Activated CD8-positive, alpha-beta T cell treated with anti-CD3 and anti-CD28 coated beads for 36 hours (primary cell): ENCODE results near the gene CCR5AS.

Experiments
- ATAC-seq: fragments of 200-7000 bp; cut with Tn5 transposase; one replicate; pipeline ENCODE4 v1.10.0; 2021; ENCODE audit warnings: mild to moderate bottlenecking, moderate library complexity
- CTCF ChIA-PET: fragments of 350-600 bp; sonication (Branson Sonifier 250); formaldehyde crosslinking; loops from one replicate; lab custom pipeline; 2021; ENCODE audit warnings: antibody characterized with exemption; lab: Charles Lee
- POLR2A ChIA-PET: fragments of 350-600 bp; sonication (Branson Sonifier 250); formaldehyde crosslinking; loops from one replicate; lab custom pipeline; 2021; ENCODE audit warnings: antibody characterized with exemption; lab: Charles Lee
- DNase-seq: peaks from one replicate; pipeline ENCODE4 v3.0.0-alpha.2; 2020
- H3K27ac Mint-ChIP-seq: one replicate; pipeline ENCODE4 v1.8.0; 2021; ENCODE audit warnings: mild to moderate bottlenecking, mixed read lengths
- H3K27me3 Mint-ChIP-seq: one replicate; pipeline ENCODE4 v1.8.0; 2021; ENCODE audit warnings: mixed read lengths
- H3K36me3 Mint-ChIP-seq: one replicate; pipeline ENCODE4 v1.8.0; 2021; ENCODE audit warnings: low read depth, mixed read lengths
- H3K4me1 Mint-ChIP-seq: one replicate; pipeline ENCODE4 v1.8.0; 2021; ENCODE audit warnings: low read depth, mixed read lengths
- H3K4me3 Mint-ChIP-seq: one replicate; pipeline ENCODE4 v1.8.0; 2021; ENCODE audit warnings: mild to moderate bottlenecking, moderate library complexity, mixed read lengths
- H3K9me3 Mint-ChIP-seq: one replicate; pipeline ENCODE4 v1.8.0; 2021; ENCODE audit warnings: mixed read lengths
- CTCF ChIP-seq: fragments of 200-600 bp; IDR thresholded peaks from one replicate; pipeline ENCODE4 v1.8.0; 2022; ENCODE audit warnings: antibody characterized with exemption, mild to moderate bottlenecking
- intact Hi-C: fragments of 100-400 bp; cut with micrococcal nuclease; formaldehyde crosslinking; loops from one replicate; pipeline ENCODE4 v1.10.0; 2022

Gene CCR5AS

GRCh38 chr3:46422617-46423016 is 15.8 kb upstream of the CCR5AS start:
- Mint-ChIP-seq H3K36me3 (no peaks in the 10 kb centered on the region), H3K4me3 (no peak overlapping the region), H3K27me3 (no peaks in the 10 kb centered on the region), H3K4me1 (no peaks in the 10 kb centered on the region), H3K27ac (no peak overlapping the region), H3K9me3 (no peaks in the 10 kb centered on the region)
- no peak for DNase-seq
- ChIA-PET CTCF (no interaction called here), POLR2A (no interaction called here)
- intact Hi-C loops = no loop called here
- no peak for TF ChIP-seq CTCF
- ATAC-seq = no peak

- no peak overlapping the region for H3K27ac Mint-ChIP-seq
- no peaks in the 10 kb centered on the region for H3K9me3 Mint-ChIP-seq
- H3K4me1 Mint-ChIP-seq = peaks cover 12% of the 10 kb centered on the region
- CTCF ChIA-PET = interaction anchor here (0.7 to 1.2 kb wide), 2 partner anchors 29 to 118 kb away, joined by 3 to 6 read pairs; no protein-coding TSS in a partner anchor
- intact Hi-C loops = no loop called here
- H3K4me3 Mint-ChIP-seq = no peak overlapping the region
- H3K36me3 Mint-ChIP-seq = no peaks in the 10 kb centered on the region
- no peak for ATAC-seq
- H3K27me3 Mint-ChIP-seq = no peaks in the 10 kb centered on the region
- TF ChIP-seq CTCF = no peak
- DNase-seq = no peak
- POLR2A ChIA-PET = no interaction called here
These were observed 14.1 kb upstream of the CCR5AS start for GRCh38 chr3:46420931-46421330.

GRCh38 chr3:46419816-46420215 is 12.9 kb upstream of the CCR5AS start:
- Mint-ChIP-seq H3K4me1 (peaks cover 15% of the 10 kb centered on the region), H3K9me3 (no peaks in the 10 kb centered on the region), H3K4me3 (no peak overlapping the region), H3K27ac (no peak overlapping the region), H3K27me3 (no peaks in the 10 kb centered on the region), H3K36me3 (no peaks in the 10 kb centered on the region)
- no peak for DNase-seq
- intact Hi-C loops = no loop called here
- no peak for ATAC-seq
- CTCF ChIA-PET = no interaction called here
- POLR2A ChIA-PET = interaction anchor here (1.0 kb wide), 1 partner anchor 28 kb away, joined by 4 read pairs; no protein-coding TSS in a partner anchor
- TF ChIP-seq CTCF = no peak

- H3K9me3 Mint-ChIP-seq = no peaks in the 10 kb centered on the region
- CTCF ChIA-PET = interaction anchor here (1.2 to 1.3 kb wide), 2 partner anchors 11 to 70 kb away, joined by 4 to 6 read pairs; partner anchors contain the start of genes CCR5AS and CCRL2
- POLR2A ChIA-PET = interaction anchor here (1.4 kb wide), 1 partner anchor 11 kb away, joined by 7 read pairs; the partner anchor contains the start of genes CCR5AS and CCRL2
- H3K4me1 Mint-ChIP-seq = peaks cover 15% of the 10 kb centered on the region
- no peak for TF ChIP-seq CTCF
- intact Hi-C loops = no loop called here
- no peak overlapping the region for H3K4me3 Mint-ChIP-seq
- no peaks in the 10 kb centered on the region for H3K27me3 Mint-ChIP-seq
- H3K36me3 Mint-ChIP-seq = no peaks in the 10 kb centered on the region
- DNase-seq (no peak), ATAC-seq (no peak)
- H3K27ac Mint-ChIP-seq = no peak overlapping the region
These were observed 11.2 kb upstream of the CCR5AS start for GRCh38 chr3:46417841-46418611.
